Inflammatory macrophage (primary cell): ENCODE results near the gene EPHA10.
"Not testable (repeated sequence)": the region's sequence is repeated elsewhere in the genome, so short reads cannot be mapped to it uniquely, and the experiment has no call there.

Experiments used
- DNase-seq, 2 donors: peaks; one replicate each; pipeline ENCODE4 v3.0.0-alpha.2; 2020 to 2022

Gene EPHA10

GRCh38 chr1:37767488-37767887 lies 2.6 kb upstream of the EPHA10 start:
- DNase-seq = no peak

- no peak for DNase-seq
Measured at GRCh38 chr1:37765916-37766664, 1.2 kb upstream of the EPHA10 start.

- peak; percentile 14 to 36 for DNase-seq
Measured at GRCh38 chr1:37764414-37764825, 500 bp downstream of the EPHA10 start.

GRCh38 chr1:37763791-37764413 lies 1.0 kb downstream of the EPHA10 start:
- no peak for DNase-seq

- no peak for DNase-seq
Measured at GRCh38 chr1:37762516-37762915, 2.4 kb downstream of the EPHA10 start.

- DNase-seq = no peak
Measured at GRCh38 chr1:37761416-37762095, 3.4 kb downstream of the EPHA10 start.

- no peak for DNase-seq
Measured at GRCh38 chr1:37759451-37759850, 5.5 kb downstream of the EPHA10 start.

GRCh38 chr1:37755951-37756560 lies 8.9 kb downstream of the EPHA10 start:
- peak; percentile 47 to 59 for DNase-seq

GRCh38 chr1:37755290-37755689 lies 9.6 kb downstream of the EPHA10 start:
- DNase-seq = peak; percentile 6 to 25

GRCh38 chr1:37753473-37754321 lies 11.2 kb downstream of the EPHA10 start:
- DNase-seq = no peak

- peak in 1 of 2 donors; percentile 21 for DNase-seq
Measured at GRCh38 chr1:37752583-37753471, 12.1 kb downstream of the EPHA10 start.

- no peak for DNase-seq
Measured at GRCh38 chr1:37752213-37752582, 12.7 kb downstream of the EPHA10 start.

- no peak for DNase-seq
Measured at GRCh38 chr1:37748565-37748964, 16.4 kb downstream of the EPHA10 start.

GRCh38 chr1:37746806-37747205 lies 18.1 kb downstream of the EPHA10 start:
- DNase-seq = no peak

GRCh38 chr1:37741662-37742061 lies 23.3 kb downstream of the EPHA10 start:
- DNase-seq = no peak

GRCh38 chr1:37741130-37741529 lies 23.8 kb downstream of the EPHA10 start:
- no peak for DNase-seq

- no peak for DNase-seq
Measured at GRCh38 chr1:37739222-37739621, 25.7 kb downstream of the EPHA10 start.

GRCh38 chr1:37738619-37739018 lies 26.3 kb downstream of the EPHA10 start:
- DNase-seq = not testable (repeated sequence)

- not testable (repeated sequence) for DNase-seq
Measured at GRCh38 chr1:37737975-37738374, 26.9 kb downstream of the EPHA10 start.

- no peak for DNase-seq
Measured at GRCh38 chr1:37734629-37735591, 30.0 kb downstream of the EPHA10 start.
